Esophagus (tissue), 2 donors: ENCODE results near the gene LYL1. TPM values are rescaled to one million over a fixed set of nuclear protein-coding genes. Genes with fewer than 3 reads are reported as not detected.

Experiments used
- H3K27ac ChIP-seq, 2 donors: one replicate each; pipeline ENCODE4 v1.5.1; 2013; ENCODE audit warnings: low read depth in 2 of 2, mild to moderate bottlenecking in 2 of 2, inconsistent platforms in 1 of 2, low read length in 1 of 2, moderate library complexity in 1 of 2
- H3K27me3 ChIP-seq, 2 donors: one replicate each; pipeline ENCODE4 v1.6.1; 2013; ENCODE audit warnings: low read length in 2 of 2, control low read depth in 1 of 2, mild to moderate bottlenecking in 1 of 2; ENCODE audit not compliant: insufficient read depth in 2 of 2, control insufficient read depth in 1 of 2
- H3K36me3 ChIP-seq, 2 donors: one replicate each; pipeline ENCODE4 v1.6.1; 2013; ENCODE audit warnings: low read length in 1 of 2; ENCODE audit not compliant: control insufficient read depth in 2 of 2, insufficient read depth in 2 of 2
- H3K4me1 ChIP-seq, 2 donors: one replicate each; pipeline ENCODE4 v1.6.1; 2013; ENCODE audit warnings: low read length in 1 of 2; ENCODE audit not compliant: control insufficient read depth in 2 of 2, insufficient read depth in 2 of 2
- H3K4me3 ChIP-seq, 2 donors: one replicate each; pipeline ENCODE4 v1.5.1; 2013; ENCODE audit warnings: low read length in 2 of 2, mild to moderate bottlenecking in 2 of 2, low read depth in 1 of 2, moderate library complexity in 1 of 2
- H3K9me3 ChIP-seq, 2 donors: one replicate each; pipeline ENCODE4 v1.6.1; 2013; ENCODE audit warnings: mild to moderate bottlenecking in 2 of 2, low read depth in 1 of 2, low read length in 1 of 2, moderate library complexity in 1 of 2; ENCODE audit not compliant: control insufficient read depth in 2 of 2, insufficient read depth in 1 of 2
- WGBS, 2 donors: extraction: QIAGEN DNeasy Blood & Tissue Kit; methylation state at CpG; one replicate each; pipeline ENCODE4 v1.1.7; 2013; 5-methylcytosine and 5-hydroxymethylcytosine counted together
- polyA plus RNA-seq, 2 donors: library from polyadenylated mRNA; stranded (reverse); fragments of 200-250 nt; gene quantifications; one replicate each; pipeline ENCODE4 v1.2.3, GENCODE V29; 2013
- donor health status: healthy with polysubstance abuse.
- donor health status: Bipolar disorder and iron deficiency.

Gene LYL1
- polyA plus RNA-seq, 2 donors: 1.5 to 1.9 TPM

DNA sequence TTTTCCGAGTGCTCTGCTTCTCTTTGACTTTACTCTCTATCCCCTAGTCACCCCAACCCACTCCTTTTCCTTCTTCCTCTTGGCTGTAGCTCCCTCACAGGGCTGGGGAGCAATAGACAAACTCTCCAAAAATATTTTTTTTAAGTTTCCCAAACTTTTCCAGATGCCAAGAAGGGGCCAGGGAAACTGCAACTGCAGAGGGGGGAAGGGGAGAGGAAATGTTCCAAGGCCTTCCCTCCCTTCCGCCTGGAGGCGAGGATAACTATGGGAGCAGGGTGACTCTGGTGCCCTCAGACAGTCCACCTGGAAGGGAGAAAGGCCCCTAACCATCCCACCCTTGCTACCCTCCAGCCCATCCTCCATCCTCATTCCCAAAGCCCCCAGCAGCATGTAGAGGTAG is 49.4 kb downstream of the LYL1 start:
- H3K9me3 ChIP-seq: no peaks in the 10 kb centered on the region
- 36 to 52% methylated on average over 3 of the region's 3 CpGs for WGBS, 2 donors
- no peaks in the 10 kb centered on the region for H3K27me3 ChIP-seq
- peaks cover 0 to 2% of the 10 kb centered on the region in 2 donors for H3K36me3 ChIP-seq
- H3K27ac ChIP-seq: peak overlapping the region; percentile 92 to 93
- peaks cover 11 to 53% of the 10 kb centered on the region in 2 donors for H3K4me1 ChIP-seq
- H3K4me3 ChIP-seq: no peak overlapping the region

GRCh38 chr19:13052447-13053175 is 50.0 kb downstream of the LYL1 start:
- Histone ChIP-seq H3K27me3 (no peaks in the 10 kb centered on the region), H3K4me1 (peaks cover 11 to 55% of the 10 kb centered on the region in 2 donors), H3K9me3 (no peaks in the 10 kb centered on the region), H3K36me3 (peaks cover 0 to 2% of the 10 kb centered on the region in 2 donors), H3K4me3 (no peak overlapping the region), H3K27ac (peak overlapping the region; percentile 92 to 93)
- 52 to 57% methylated on average over 12 of the region's 12 CpGs for WGBS, 2 donors

DNA sequence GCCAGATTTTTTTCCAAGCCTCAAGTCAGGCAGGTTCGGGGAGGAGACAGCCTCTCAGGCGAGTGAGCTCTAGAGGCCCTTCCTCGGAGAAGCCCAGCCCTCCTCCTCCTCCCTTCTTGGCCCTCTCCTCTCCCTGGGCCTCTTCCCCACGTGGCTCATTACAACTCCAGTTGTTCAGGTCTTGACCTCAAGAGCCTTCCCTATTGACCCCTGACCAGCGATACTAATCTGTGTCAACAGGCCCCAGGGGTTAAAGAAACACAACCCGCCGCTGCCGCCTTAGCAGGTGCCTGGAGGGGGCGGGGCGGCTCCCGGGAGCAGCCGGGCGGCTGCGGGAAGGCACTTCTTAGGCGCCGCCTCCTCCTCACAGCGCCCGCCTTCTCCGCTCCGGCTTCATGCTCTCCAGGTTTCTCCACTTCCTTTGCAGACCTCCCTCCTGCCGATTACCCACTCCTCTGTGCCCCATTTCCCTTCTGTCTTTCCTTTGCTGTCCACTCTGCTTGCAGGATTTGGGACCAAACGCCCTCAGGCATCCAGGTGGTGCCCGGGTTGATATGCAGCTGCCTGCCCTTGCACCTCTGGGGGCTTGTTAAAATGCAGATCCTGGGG is 51.0 kb downstream of the LYL1 start:
- 3 to 5% methylated on average over 23 of the region's 23 CpGs for WGBS, 2 donors
- H3K4me1 ChIP-seq: peaks cover 11 to 50% of the 10 kb centered on the region in 2 donors

GRCh38 chr19:13050274-13050673 is 52.4 kb downstream of the LYL1 start:
- H3K9me3 ChIP-seq: no peaks in the 10 kb centered on the region
- H3K27ac ChIP-seq: peak overlapping the region in 1 of 2 donors; percentile 57
- 44 to 46% methylated on average over 4 of the region's 4 CpGs for WGBS, 2 donors
- H3K36me3 ChIP-seq: peaks cover 0 to 2% of the 10 kb centered on the region in 2 donors
- H3K27me3 ChIP-seq: no peaks in the 10 kb centered on the region
- peaks cover 14 to 49% of the 10 kb centered on the region in 2 donors for H3K4me1 ChIP-seq
- no peak overlapping the region for H3K4me3 ChIP-seq

More for the DNA sequence above, 51.0 kb downstream of the LYL1 start:
- Histone ChIP-seq H3K27me3 (no peaks in the 10 kb centered on the region), H3K36me3 (peaks cover 0 to 2% of the 10 kb centered on the region in 2 donors), H3K27ac (peak overlapping the region; percentile 30 to 63), H3K4me3 (peak overlapping the region in 1 of 2 donors; percentile 4), H3K9me3 (no peaks in the 10 kb centered on the region)

Other genes starting within 250 kb of the LYL1 start
- gene DNASE2, start 221.4 kb downstream of the LYL1 start, polyA plus RNA-seq: 10 to 100 TPM in 1 of 2 donors, 1 to 10 TPM in 1; 7.8 to 15.9 TPM
- not detected for gene KLF1, start 215.7 kb downstream of the LYL1 start, polyA plus RNA-seq
- gene GCDH, start 211.7 kb downstream of the LYL1 start, polyA plus RNA-seq: 10 to 100 TPM; 14.3 to 21.0 TPM
- gene SYCE2, start 183.6 kb downstream of the LYL1 start, polyA plus RNA-seq: under 1 TPM; 0.20 to 0.59 TPM
- gene FARSA, start 169.1 kb downstream of the LYL1 start, polyA plus RNA-seq: 10 to 100 TPM; 29.1 to 49.3 TPM
- 100 to 1,000 TPM; 173 to 361 TPM for gene CALR, start 164.2 kb downstream of the LYL1 start, polyA plus RNA-seq
- gene RAD23A, start 157.0 kb downstream of the LYL1 start, polyA plus RNA-seq: 10 to 100 TPM; 73.9 to 81.0 TPM
- gene GADD45GIP1, start 145.6 kb downstream of the LYL1 start, polyA plus RNA-seq: 10 to 100 TPM; 53.7 to 57.0 TPM
- gene DAND5, start 133.3 kb downstream of the LYL1 start, polyA plus RNA-seq: not detected
- 10 to 100 TPM; 26.9 to 38.5 TPM for gene NFIX, start 107.4 kb downstream of the LYL1 start, polyA plus RNA-seq
- gene TRMT1, start 13.9 kb upstream of the LYL1 start, polyA plus RNA-seq: 10 to 100 TPM; 34.0 to 59.5 TPM
- 10 to 100 TPM; 19.5 to 39.4 TPM for gene NACC1, start 15.4 kb upstream of the LYL1 start, polyA plus RNA-seq
- gene STX10, start 47.5 kb upstream of the LYL1 start, polyA plus RNA-seq: 10 to 100 TPM; 75.1 to 76.0 TPM
- gene IER2, start 47.6 kb upstream of the LYL1 start, polyA plus RNA-seq: 100 to 1,000 TPM in 1 of 2 donors, 10 to 100 TPM in 1; 52.1 to 101 TPM